ENCODE measurements around the gene SMARCA2. TPM values are rescaled to one million over a fixed set of nuclear protein-coding genes. Genes with fewer than 3 reads are reported as not detected.

Gene SMARCA2
- total RNA-seq, 6 experiments from 2014 or later = 73.2 to 113 (median 96.6) TPM

GRCh38 chr9:2065704-2066103, 50.6 kb downstream of the SMARCA2 start:
- no peaks in the 10 kb centered on the region for H3K9me3 Mint-ChIP-seq
- peaks cover 12% of the 10 kb centered on the region for H3K4me1 Mint-ChIP-seq (ENCODE audit: low read depth)
- TF ChIP-seq CTCF (IDR thresholded peaks at IDR 0.05) = no peak
- no peak for DNase-seq
- peaks cover 11% of the 10 kb centered on the region for H3K36me3 Mint-ChIP-seq (ENCODE audit: low read depth)
- H3K27me3 Mint-ChIP-seq (ENCODE audit: insufficient read depth) = no peaks in the 10 kb centered on the region
- no peak overlapping the region for H3K27ac Mint-ChIP-seq
- H3K4me3 Mint-ChIP-seq = no peak overlapping the region

- TF ChIP-seq CTCF (IDR thresholded peaks at IDR 0.05) = peak; percentile 63
- peaks cover 4% of the 10 kb centered on the region; the same call in 1 of the 2 replicates for H3K36me3 Mint-ChIP-seq (ENCODE audit: low read depth)
- H3K27ac Mint-ChIP-seq = no peak overlapping the region; the same call in 1 of the 2 replicates
- H3K9me3 Mint-ChIP-seq = no peaks in the 10 kb centered on the region
- peaks cover 11% of the 10 kb centered on the region for H3K4me1 Mint-ChIP-seq (ENCODE audit: low read depth)
- H3K27me3 Mint-ChIP-seq (ENCODE audit: insufficient read depth) = no peaks in the 10 kb centered on the region
- no peak overlapping the region for H3K4me3 Mint-ChIP-seq
- DNase-seq = peak; percentile 76
Measured at GRCh38 chr9:2066312-2067273, 51.4 kb downstream of the SMARCA2 start.

GRCh38 chr9:2072752-2073405, 57.7 kb downstream of the SMARCA2 start:
- no peaks in the 10 kb centered on the region for H3K4me1 Mint-ChIP-seq (ENCODE audit: low read depth)
- peaks cover 37% of the 10 kb centered on the region for H3K36me3 Mint-ChIP-seq (ENCODE audit: low read depth)
- no peak for TF ChIP-seq CTCF (IDR thresholded peaks at IDR 0.05)

GRCh38 chr9:2082772-2083171, 67.6 kb downstream of the SMARCA2 start:
- Mint-ChIP-seq H3K27me3 (ENCODE audit: insufficient read depth) (no peaks in the 10 kb centered on the region), H3K27ac (no peak overlapping the region), H3K4me3 (no peak overlapping the region), H3K36me3 (ENCODE audit: low read depth) (peaks cover 36% of the 10 kb centered on the region), H3K4me1 (ENCODE audit: low read depth) (peaks cover 29% of the 10 kb centered on the region), H3K9me3 (no peaks in the 10 kb centered on the region)
- no peak for TF ChIP-seq CTCF (IDR thresholded peaks at IDR 0.05)
- DNase-seq = no peak

More at GRCh38 chr9:2072752-2073405, 57.7 kb downstream of the SMARCA2 start:
- no peak overlapping the region for H3K4me3 Mint-ChIP-seq
- no peak overlapping the region for H3K27ac Mint-ChIP-seq
- H3K9me3 Mint-ChIP-seq = no peaks in the 10 kb centered on the region
- no peak for DNase-seq
- H3K27me3 Mint-ChIP-seq (ENCODE audit: insufficient read depth) = no peaks in the 10 kb centered on the region; the same call in 1 of the 2 replicates

GRCh38 chr9:2083479-2083878, 68.3 kb downstream of the SMARCA2 start:
- no peaks in the 10 kb centered on the region for H3K9me3 Mint-ChIP-seq
- H3K36me3 Mint-ChIP-seq (ENCODE audit: low read depth) = peaks cover 36% of the 10 kb centered on the region
- H3K4me1 Mint-ChIP-seq (ENCODE audit: low read depth) = peaks cover 29% of the 10 kb centered on the region
- no peak overlapping the region for H3K27ac Mint-ChIP-seq
- DNase-seq = no peak
- no peak for TF ChIP-seq CTCF (IDR thresholded peaks at IDR 0.05)
- H3K4me3 Mint-ChIP-seq = no peak overlapping the region
- H3K27me3 Mint-ChIP-seq (ENCODE audit: insufficient read depth) = no peaks in the 10 kb centered on the region

Data from HFFc6 (cell line).